HG02884 (cell line): ENCODE data around the gene APOBEC3B.
"Not testable (repeated sequence)": the region's sequence is repeated elsewhere in the genome, so short reads cannot be mapped to it uniquely, and the experiment has no call there.

Source experiments
- ATAC-seq: cut with Tn5 transposase; IDR thresholded peaks from one replicate; pipeline ENCODE4 v1.9.1; 2021; ENCODE audit warnings: mild to moderate bottlenecking, moderate library complexity; ENCODE audit not compliant: unreplicated experiment

The APOBEC3B gene

GRCh38 chr22:39026509-39027150 lies 44.5 kb downstream of the APOBEC3B start:
- no peak for ATAC-seq

DNA sequence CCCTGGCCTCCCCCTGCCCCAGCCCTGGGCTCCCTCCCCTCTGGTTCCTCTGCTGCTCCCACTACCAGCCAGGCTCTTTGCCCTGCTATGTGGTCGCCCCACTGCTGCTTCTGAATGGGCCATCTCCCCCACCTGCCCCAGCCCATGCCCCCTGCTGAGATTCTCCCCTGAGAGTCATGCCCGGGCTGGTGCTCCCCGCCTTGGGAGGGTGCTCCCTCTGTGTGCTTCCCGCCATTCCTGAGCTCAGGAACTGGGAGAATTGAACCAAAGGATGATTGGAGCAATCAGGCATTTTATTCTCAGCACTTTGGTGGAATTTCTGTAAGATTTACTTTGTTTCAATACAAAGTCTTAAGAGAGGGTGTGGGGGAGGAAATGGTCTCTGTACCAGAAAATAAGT lies 45.6 kb downstream of the APOBEC3B start:
- ATAC-seq = no peak

GRCh38 chr22:39028281-39028680 lies 46.1 kb downstream of the APOBEC3B start:
- no peak for ATAC-seq

- ATAC-seq = no peak
Observed at GRCh38 chr22:39029227-39029626, 47.1 kb downstream of the APOBEC3B start.

DNA sequence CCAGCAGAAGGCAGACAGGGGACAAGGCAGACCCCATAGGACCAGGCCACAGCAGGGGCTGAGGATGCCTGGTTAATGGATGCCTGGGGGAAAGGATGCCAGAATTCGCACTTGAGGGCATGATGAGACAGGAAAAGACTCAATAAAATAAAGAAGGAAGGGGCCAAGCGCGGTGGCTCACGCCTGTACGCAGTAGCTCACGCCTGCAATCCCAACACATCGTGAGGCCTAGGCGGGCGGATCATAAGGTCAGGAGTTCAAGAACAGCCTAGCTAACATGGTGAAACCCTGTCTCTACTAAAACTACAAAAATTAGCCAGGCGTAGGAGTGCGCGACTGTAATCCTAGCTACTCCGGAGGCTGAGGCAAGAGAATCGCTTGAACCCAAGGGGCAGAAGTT lies 48.6 kb downstream of the APOBEC3B start:
- no peak for ATAC-seq

DNA sequence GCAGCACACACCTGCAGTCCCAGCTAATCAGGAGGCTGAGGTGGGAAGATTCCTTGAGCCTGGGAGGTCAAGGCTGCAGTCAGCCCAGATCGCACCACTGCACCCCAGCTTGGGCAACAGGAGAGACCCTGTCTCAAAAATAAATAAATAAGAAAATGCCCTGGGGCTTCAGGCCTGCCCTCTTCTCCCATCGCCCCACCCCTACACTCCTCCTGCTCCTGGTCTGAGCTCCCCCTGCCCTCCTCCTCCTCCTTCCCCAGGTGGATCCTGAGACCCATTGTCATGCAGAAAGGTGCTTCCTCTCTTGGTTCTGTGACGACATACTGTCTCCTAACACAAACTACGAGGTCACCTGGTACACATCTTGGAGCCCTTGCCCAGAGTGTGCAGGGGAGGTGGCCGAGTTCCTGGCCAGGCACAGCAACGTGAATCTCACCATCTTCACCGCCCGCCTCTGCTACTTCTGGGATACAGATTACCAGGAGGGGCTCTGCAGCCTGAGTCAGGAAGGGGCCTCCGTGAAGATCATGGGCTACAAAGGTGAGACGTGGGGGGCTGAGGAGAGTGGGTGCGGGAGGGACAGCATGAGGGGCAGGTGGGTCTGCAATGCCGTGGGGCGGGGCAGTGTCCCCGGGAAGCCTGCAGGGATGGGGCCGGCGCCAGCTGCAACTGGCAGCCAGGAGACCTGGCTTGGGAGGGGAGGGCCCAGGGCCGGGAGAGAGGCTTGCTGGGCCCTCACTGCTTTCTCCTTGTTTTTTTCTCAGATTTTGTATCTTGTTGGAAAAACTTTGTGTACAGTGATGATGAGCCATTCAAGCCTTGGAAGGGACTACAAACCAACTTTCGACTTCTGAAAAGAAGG lies 49.5 kb downstream of the APOBEC3B start:
- not testable (repeated sequence) for ATAC-seq

GRCh38 chr22:39037071-39037470 lies 54.9 kb downstream of the APOBEC3B start:
- not testable (repeated sequence) for ATAC-seq

DNA sequence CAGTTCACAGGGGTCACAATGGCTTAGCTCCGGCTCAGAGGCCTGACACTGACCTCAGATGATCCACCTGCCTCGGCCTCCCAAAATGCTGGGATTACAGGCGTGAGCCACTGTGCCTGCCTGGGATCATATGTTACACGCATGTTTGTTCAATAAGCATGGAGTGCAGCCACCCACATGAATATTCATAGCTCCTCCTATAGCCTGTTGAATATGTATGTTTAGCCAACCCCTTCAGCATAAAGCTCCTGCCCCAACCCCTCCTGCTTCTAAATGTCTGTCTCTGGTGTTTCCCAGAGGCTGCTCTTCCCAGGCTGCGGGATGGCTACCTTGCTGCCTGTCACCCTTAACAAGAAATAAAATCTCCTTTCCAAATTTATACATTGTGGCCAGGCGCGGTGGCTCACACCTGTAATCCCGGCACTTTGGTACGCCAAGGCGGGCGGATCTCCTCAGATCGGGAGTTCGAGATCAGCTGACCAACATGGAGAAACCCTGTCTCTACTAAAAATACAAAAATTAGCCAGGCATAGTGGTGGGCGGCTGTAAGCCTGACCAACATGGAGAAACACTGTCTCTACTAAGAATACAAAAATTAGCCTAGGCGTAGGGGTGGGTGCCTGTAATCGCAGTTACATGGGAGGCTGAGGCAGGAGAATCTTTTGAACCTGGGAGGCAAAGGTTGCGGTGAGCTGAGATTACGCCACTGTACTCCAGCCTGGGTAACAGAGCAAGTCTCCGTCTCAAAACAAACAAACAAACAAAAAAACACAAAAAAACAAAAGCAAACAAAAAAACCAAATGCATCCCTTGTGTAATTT lies 57.4 kb downstream of the APOBEC3B start:
- no peak for ATAC-seq

DNA sequence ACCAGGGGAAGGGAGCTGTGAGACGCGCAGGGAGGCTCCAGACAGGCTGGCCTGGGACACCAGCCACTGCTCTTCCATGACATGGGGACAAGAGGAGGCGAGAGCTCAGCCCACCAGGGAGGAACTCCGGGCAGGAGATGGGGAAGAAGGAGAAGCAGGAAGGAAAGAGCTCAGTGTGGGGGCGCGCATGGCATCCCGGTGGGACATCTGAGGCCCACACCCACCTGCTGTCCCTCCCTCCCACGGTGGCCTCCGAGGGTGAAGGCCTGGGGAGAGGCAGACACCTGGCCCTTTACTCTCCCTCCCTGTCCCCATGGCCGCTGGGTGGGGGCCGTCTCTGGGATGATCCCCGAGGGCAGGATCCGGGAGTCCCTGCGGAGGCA lies 58.0 kb downstream of the APOBEC3B start:
- not testable (repeated sequence) for ATAC-seq

DNA sequence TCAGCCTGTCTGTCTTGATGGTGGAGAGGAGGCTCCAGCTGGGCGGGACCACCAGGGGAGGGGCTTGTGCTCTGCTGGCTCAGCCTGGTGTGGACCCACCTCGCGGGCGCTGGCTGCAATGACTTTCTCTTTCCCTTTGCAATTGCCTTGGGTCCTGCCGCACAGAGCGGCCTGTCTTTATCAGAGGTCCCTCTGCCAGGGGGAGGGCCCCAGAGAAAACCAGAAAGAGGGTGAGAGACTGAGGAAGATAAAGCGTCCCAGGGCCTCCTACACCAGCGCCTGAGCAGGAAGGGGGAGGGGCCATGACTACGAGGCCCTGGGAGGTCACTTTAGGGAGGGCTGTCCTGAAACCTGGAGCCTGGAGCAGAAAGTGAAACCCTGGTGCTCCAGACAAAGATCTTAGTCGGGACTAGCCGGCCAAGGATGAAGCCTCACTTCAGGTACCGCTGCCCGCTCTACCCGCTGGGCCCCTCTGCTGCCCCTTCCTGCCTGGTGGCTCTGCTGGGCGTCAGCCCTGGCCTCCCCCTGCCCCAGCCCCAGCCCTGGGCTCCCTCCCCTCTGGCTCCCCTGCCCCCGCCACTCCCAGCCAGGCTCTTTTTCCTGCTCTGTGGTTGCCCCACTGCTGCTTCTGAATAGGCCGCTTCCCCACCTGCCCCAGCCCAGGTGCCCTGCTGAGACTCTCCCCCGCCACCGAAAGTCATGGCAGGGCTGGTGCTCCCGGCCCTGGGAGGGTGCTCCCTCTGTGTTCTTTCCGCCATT lies 58.6 kb downstream of the APOBEC3B start, which contains the start of gene APOBEC3F:
APOBEC3F (plus strand) TSS at position 327 of the 759 bp plus-strand sequence; CDS start at position 424, 97 bp downstream.
- ATAC-seq = peak; percentile 92

- no peak for ATAC-seq
Observed at GRCh38 chr22:39041908-39042307, 59.8 kb downstream of the APOBEC3B start.
